ENCODE data around the gene ST6GALNAC5.

DNA sequence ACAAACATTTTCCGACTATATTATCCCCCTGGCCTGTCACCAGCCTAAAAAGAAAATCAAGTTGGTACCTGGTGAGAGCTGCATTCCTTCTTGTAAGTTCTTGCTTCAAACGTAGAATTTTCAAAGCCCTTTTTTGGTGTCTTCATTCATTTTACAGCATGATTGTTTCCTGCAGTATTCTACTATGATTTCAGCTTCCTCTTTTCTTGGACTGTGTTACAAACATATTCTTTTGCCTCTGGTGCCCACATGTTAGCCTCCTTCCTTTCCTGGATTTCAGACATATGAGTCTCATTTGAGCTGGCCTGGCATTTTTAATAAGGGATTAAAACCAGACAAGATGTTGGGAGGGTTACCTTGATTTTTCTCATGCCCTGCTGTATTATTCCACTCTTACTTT lies 209.5 kb downstream of the ST6GALNAC5 start:
- TF ChIP-seq, protein P1, sequence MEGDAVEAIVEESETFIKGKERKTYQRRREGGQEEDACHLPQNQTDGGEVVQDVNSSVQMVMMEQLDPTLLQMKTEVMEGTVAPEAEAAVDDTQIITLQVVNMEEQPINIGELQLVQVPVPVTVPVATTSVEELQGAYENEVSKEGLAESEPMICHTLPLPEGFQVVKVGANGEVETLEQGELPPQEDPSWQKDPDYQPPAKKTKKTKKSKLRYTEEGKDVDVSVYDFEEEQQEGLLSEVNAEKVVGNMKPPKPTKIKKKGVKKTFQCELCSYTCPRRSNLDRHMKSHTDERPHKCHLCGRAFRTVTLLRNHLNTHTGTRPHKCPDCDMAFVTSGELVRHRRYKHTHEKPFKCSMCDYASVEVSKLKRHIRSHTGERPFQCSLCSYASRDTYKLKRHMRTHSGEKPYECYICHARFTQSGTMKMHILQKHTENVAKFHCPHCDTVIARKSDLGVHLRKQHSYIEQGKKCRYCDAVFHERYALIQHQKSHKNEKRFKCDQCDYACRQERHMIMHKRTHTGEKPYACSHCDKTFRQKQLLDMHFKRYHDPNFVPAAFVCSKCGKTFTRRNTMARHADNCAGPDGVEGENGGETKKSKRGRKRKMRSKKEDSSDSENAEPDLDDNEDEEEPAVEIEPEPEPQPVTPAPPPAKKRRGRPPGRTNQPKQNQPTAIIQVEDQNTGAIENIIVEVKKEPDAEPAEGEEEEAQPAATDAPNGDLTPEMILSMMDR (IDR thresholded peaks at IDR 0.05), result no peak
- TF ChIP-seq POLR2A (IDR thresholded peaks at IDR 0.05), result no peak
